ENCODE measurements around the gene ZNF831. TPM values are rescaled to one million over a fixed set of nuclear protein-coding genes. Genes with fewer than 3 reads are reported as not detected.

Gene ZNF831
- total RNA-seq, 4 donors from 2014 or later, result 0.20 to 3.8 (median 2.3) TPM

DNA sequence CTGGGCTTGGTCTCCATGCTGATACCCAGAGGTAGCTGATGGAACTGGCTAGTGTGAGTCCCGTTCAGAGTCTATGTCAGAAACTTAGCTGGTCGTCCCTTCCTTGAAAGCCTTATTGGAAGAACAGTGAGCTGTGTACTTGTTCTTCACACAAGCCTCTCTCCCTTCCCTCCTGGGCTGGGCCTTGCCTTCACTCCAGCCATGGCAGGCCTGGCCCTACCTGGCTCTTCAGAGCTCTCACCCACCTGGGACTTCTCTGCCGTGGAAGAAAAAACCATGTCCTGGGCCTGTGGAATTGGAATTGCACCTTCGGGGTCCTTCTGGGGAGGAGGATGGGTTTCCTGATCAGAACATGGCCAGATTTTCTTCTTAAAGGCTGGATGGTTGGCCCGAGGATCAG is 20.3 kb upstream of the ZNF831 start:
- in situ Hi-C loops (cut with MboI; ENCODE audit: low pct_ligation_motif_present in 1 of 4, low pct_unique_long_range_greater_than_20kb in 1 of 4, low sequenced_read_pairs in 3 of 4), result no loop called here
- TF ChIP-seq POLR2AphosphoS5 (IDR thresholded peaks at IDR 0.05) (no peak), EP300 (IDR thresholded peaks at IDR 0.05; ENCODE audit: low read depth) (no peak), CTCF (IDR thresholded peaks at IDR 0.05) (no peak), POLR2A (IDR thresholded peaks at IDR 0.05) (no peak)

GRCh38 chr20:59144179-59144830 is 19.3 kb upstream of the ZNF831 start:
- TF ChIP-seq EP300 (IDR thresholded peaks at IDR 0.05; ENCODE audit: low read depth) (no peak), CTCF (IDR thresholded peaks at IDR 0.05) (no peak), POLR2AphosphoS5 (IDR thresholded peaks at IDR 0.05) (no peak), POLR2A (IDR thresholded peaks at IDR 0.05) (no peak)
- Histone ChIP-seq H3K27ac (no peak overlapping the region), H3K4me1 (peaks cover 0 to 12% (median 0%) of the 10 kb centered on the region in 4 donors), H3K4me3 (no peak overlapping the region), H3K36me3 (no peaks in the 10 kb centered on the region), H3K9me3 (no peaks in the 10 kb centered on the region), H3K27me3 (no peaks in the 10 kb centered on the region)
- intact Hi-C loops (cut with DNase I; ENCODE audit: low total_unique reads) (no loop called here), in situ Hi-C loops (cut with MboI; ENCODE audit: low pct_ligation_motif_present in 1 of 4, low pct_unique_long_range_greater_than_20kb in 1 of 4, low sequenced_read_pairs in 3 of 4) (no loop called here)
- WGBS, 2 donors (ENCODE audit: low coverage in 1 of 2), result 73 to 78% methylated on average over 2 to 9 of the region's 9 CpGs
- no peak for DNase-seq

More for the DNA sequence above, 20.3 kb upstream of the ZNF831 start:
- H3K9me3 ChIP-seq, result no peaks in the 10 kb centered on the region
- DNase-seq, result no peak
- no peak overlapping the region for H3K4me3 ChIP-seq
- intact Hi-C loops (cut with DNase I; ENCODE audit: low total_unique reads), result no loop called here
- no peaks in the 10 kb centered on the region for H3K27me3 ChIP-seq
- WGBS, 2 donors (ENCODE audit: low coverage in 1 of 2), result 82 to 85% methylated on average over 4 to 5 of the region's 5 CpGs
- no peak overlapping the region for H3K27ac ChIP-seq
- peaks cover 0 to 14% (median under 1%) of the 10 kb centered on the region in 4 donors for H3K4me1 ChIP-seq
- no peaks in the 10 kb centered on the region for H3K36me3 ChIP-seq

GRCh38 chr20:59144831-59145196 is 18.8 kb upstream of the ZNF831 start:
- H3K27me3 ChIP-seq, result no peaks in the 10 kb centered on the region
- no peak for DNase-seq
- no peak overlapping the region for H3K27ac ChIP-seq
- no peak overlapping the region for H3K4me3 ChIP-seq
- intact Hi-C loops (cut with DNase I; ENCODE audit: low total_unique reads) (no loop called here), in situ Hi-C loops (cut with MboI; ENCODE audit: low pct_ligation_motif_present in 1 of 4, low pct_unique_long_range_greater_than_20kb in 1 of 4, low sequenced_read_pairs in 3 of 4) (no loop called here)
- H3K36me3 ChIP-seq, result no peaks in the 10 kb centered on the region
- H3K4me1 ChIP-seq, result peaks cover 0 to 12% (median 0%) of the 10 kb centered on the region in 4 donors
- TF ChIP-seq POLR2A (IDR thresholded peaks at IDR 0.05) (no peak), EP300 (IDR thresholded peaks at IDR 0.05; ENCODE audit: low read depth) (no peak), CTCF (IDR thresholded peaks at IDR 0.05) (no peak), POLR2AphosphoS5 (IDR thresholded peaks at IDR 0.05) (no peak)
- 96 to 100% methylated on average over 1 to 4 of the region's 4 CpGs for WGBS, 2 donors (ENCODE audit: low coverage in 1 of 2)
- H3K9me3 ChIP-seq, result no peaks in the 10 kb centered on the region

GRCh38 chr20:59145247-59145923 is 18.2 kb upstream of the ZNF831 start:
- DNase-seq, result no peak
- Histone ChIP-seq H3K4me1 (peaks cover 0 to 12% (median 0%) of the 10 kb centered on the region in 4 donors), H3K9me3 (no peaks in the 10 kb centered on the region), H3K4me3 (no peak overlapping the region), H3K36me3 (no peaks in the 10 kb centered on the region), H3K27ac (no peak overlapping the region), H3K27me3 (no peaks in the 10 kb centered on the region)
- in situ Hi-C loops (cut with MboI; ENCODE audit: low pct_ligation_motif_present in 1 of 4, low pct_unique_long_range_greater_than_20kb in 1 of 4, low sequenced_read_pairs in 3 of 4) (no loop called here), intact Hi-C loops (cut with DNase I; ENCODE audit: low total_unique reads) (no loop called here)
- no peak for TF ChIP-seq CTCF (IDR thresholded peaks at IDR 0.05)
- TF ChIP-seq POLR2AphosphoS5 (IDR thresholded peaks at IDR 0.05), result no peak
- TF ChIP-seq POLR2A (IDR thresholded peaks at IDR 0.05), result no peak
- TF ChIP-seq EP300 (IDR thresholded peaks at IDR 0.05; ENCODE audit: low read depth), result no peak
- 87 to 93% methylated on average over 3 to 5 of the region's 5 CpGs for WGBS, 2 donors (ENCODE audit: low coverage in 1 of 2)
